ENCODE measurements around the gene SCYGR8.

DNA sequence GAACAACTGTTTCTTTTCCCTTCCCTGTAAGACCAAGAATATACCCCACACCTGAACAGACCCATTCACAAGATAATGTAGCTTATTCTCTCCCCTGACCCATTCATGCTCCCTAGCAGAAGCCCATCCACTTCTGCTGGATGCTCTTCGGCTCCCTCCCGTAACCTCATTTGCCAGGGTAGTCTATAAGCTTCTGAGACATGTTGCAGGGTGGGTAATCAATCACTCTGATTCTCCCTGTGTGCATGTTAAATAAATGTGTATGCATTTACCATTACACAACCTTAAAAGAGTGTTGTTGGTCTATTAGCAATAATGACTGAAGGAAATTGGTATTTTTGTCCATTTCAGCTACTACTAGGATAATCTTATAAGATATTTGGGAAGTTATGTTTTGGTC, 29.2 kb upstream of the SCYGR8 start:
- TF ChIP-seq TARDBP (IDR thresholded peaks at IDR 0.05) (no peak), SP1 (IDR thresholded peaks at IDR 0.05) (no peak), FOXA1 (IDR thresholded peaks at IDR 0.05) (no peak)
